ENCODE results near the gene SEPTIN1. TPM values are rescaled to one million over a fixed set of nuclear protein-coding genes. Genes with fewer than 3 reads are reported as not detected.

The SEPTIN1 gene
- total RNA-seq, 1 experiment from 2014 or later, result 3.4 TPM

GRCh38 chr16:30375864-30376263 lies 6.5 kb downstream of the SEPTIN1 start:
- Histone ChIP-seq H3K4me3 (replicated peaks in 1 of 2; ENCODE audit: low read depth in 1 of 2, low read length in 2 of 2) (no peak overlapping the region), H3K4me2 (ENCODE audit: low read length) (no peak overlapping the region), H3K9me3 (ENCODE audit: control insufficient read depth in 1 of 2, insufficient read depth in 1 of 2, low read depth in 1 of 2, low read length in 2 of 2) (no peaks in the 10 kb centered on the region), H3K9me2 (ENCODE audit: insufficient read depth) (no peaks in the 10 kb centered on the region), H3K9ac (ENCODE audit: low read length) (no peak overlapping the region), H3K27ac (ENCODE audit: low read depth, low read length) (no peak overlapping the region; the same call in 1 of the 2 replicates), H2AFZ (ENCODE audit: low read depth, low read length, poor library complexity, severe bottlenecking) (no peak overlapping the region), H4K20me1 (ENCODE audit: insufficient read depth) (no peaks in the 10 kb centered on the region), H3K4me1 (ENCODE audit: control insufficient read depth in 1 of 2, insufficient read depth in 2 of 2, low read length in 2 of 2) (peaks cover 19 to 42% of the 10 kb centered on the region in 2 experiments), H3K79me2 (ENCODE audit: insufficient read depth, low read length) (no peaks in the 10 kb centered on the region), H3K27me3 (ENCODE audit: insufficient read depth, low read length) (no peaks in the 10 kb centered on the region), H3K36me3 (ENCODE audit: control insufficient read depth in 1 of 2, insufficient read depth in 2 of 2, low read length in 2 of 2) (no peaks in the 10 kb centered on the region)
- TF ChIP-seq MAX (IDR thresholded peaks at IDR 0.05), result no peak
- TF ChIP-seq TCF7L2 (IDR thresholded peaks at IDR 0.05; ENCODE audit: borderline replicate concordance, extremely low read depth, insufficient read depth, insufficient read length), result no peak
- no peak for TF ChIP-seq CEBPB (IDR thresholded peaks at IDR 0.05; ENCODE audit: low read depth)
- TF ChIP-seq ZFX (IDR thresholded peaks at IDR 0.05), result no peak
- TF ChIP-seq SRF (IDR thresholded peaks at IDR 0.05; ENCODE audit: low read depth), result no peak
- TF ChIP-seq ZNF274 (IDR thresholded peaks at IDR 0.05; ENCODE audit: low read depth, low read length), result no peak
- no peak for TF ChIP-seq ZBTB33 (IDR thresholded peaks at IDR 0.05; ENCODE audit: extremely low read depth, insufficient replicate concordance, low read length)
- no TSS peak for BruUV-seq (replicated peaks)
- ATAC-seq (no peak), DNase-seq (ENCODE audit: low read depth, low spot score) (no peak)
- intact Hi-C loops (cut with micrococcal nuclease), result no loop called here
- POLR2A ChIA-PET, result interaction anchor here (0.5 kb wide), 1 partner anchor 275 kb away, joined by 4 read pairs; the partner anchor contains the start of gene PRR14
- RAD21 ChIA-PET (ENCODE audit: low non-redundant PET in 1 of 2, low total read pairs in 2 of 2, uncharacterized antibody in 2 of 2, unreplicated experiment in 2 of 2), result no interaction called here
- CTCF ChIA-PET, result no interaction called here

GRCh38 chr16:30374538-30374937 lies 7.8 kb downstream of the SEPTIN1 start, which contains the start of gene MYL11:
Gene MYL11, plus strand, starts transcription at chr16:30374802. Its CDS starts 56 bp downstream, at chr16:30374858.
- H3K4me3 ChIP-seq (replicated peaks in 1 of 2; ENCODE audit: low read depth in 1 of 2, low read length in 2 of 2), result no peak within 1 kb of the TSS
- no peaks in the 10 kb centered on the region for H3K9me2 ChIP-seq (ENCODE audit: insufficient read depth)
- ATAC-seq (no peak), DNase-seq (ENCODE audit: low read depth, low spot score) (no peak)
- no peak within 1 kb of the TSS for H3K4me2 ChIP-seq (ENCODE audit: low read length)
- no peak within 1 kb of the TSS for H2AFZ ChIP-seq (ENCODE audit: low read depth, low read length, poor library complexity, severe bottlenecking)
- ChIA-PET POLR2A (no interaction called here), CTCF (no interaction called here), RAD21 (ENCODE audit: low non-redundant PET in 1 of 2, low total read pairs in 2 of 2, uncharacterized antibody in 2 of 2, unreplicated experiment in 2 of 2) (no interaction called here)
- no peaks in the 10 kb centered on the region for H4K20me1 ChIP-seq (ENCODE audit: insufficient read depth)
- no peaks in the 10 kb centered on the region for H3K36me3 ChIP-seq (ENCODE audit: control insufficient read depth in 1 of 2, insufficient read depth in 2 of 2, low read length in 2 of 2)
- H3K4me1 ChIP-seq (ENCODE audit: control insufficient read depth in 1 of 2, insufficient read depth in 2 of 2, low read length in 2 of 2), result peaks cover 19 to 40% of the 10 kb centered on the region in 2 experiments
- H3K9ac ChIP-seq (ENCODE audit: low read length), result no peak within 1 kb of the TSS
- H3K27ac ChIP-seq (ENCODE audit: low read depth, low read length), result no peak within 1 kb of the TSS
- peaks cover 4% of the 10 kb centered on the region; the same call in 1 of the 2 replicates for H3K79me2 ChIP-seq (ENCODE audit: insufficient read depth, low read length)
- no TSS peak for BruUV-seq (replicated peaks)
- H3K27me3 ChIP-seq (ENCODE audit: insufficient read depth, low read length), result no peaks in the 10 kb centered on the region
- intact Hi-C loops (cut with micrococcal nuclease), result no loop called here
- H3K9me3 ChIP-seq (ENCODE audit: control insufficient read depth in 1 of 2, insufficient read depth in 1 of 2, low read depth in 1 of 2, low read length in 2 of 2), result no peaks in the 10 kb centered on the region
- TF ChIP-seq FOSL1 (IDR thresholded peaks at IDR 0.05; ENCODE audit: low read depth) (no peak), ZFX (IDR thresholded peaks at IDR 0.05) (no peak), CTCF (IDR thresholded peaks at IDR 0.05 in 2 of 3, conservative IDR thresholded peaks at IDR 0.05 in 1 of 3; ENCODE audit: borderline replicate concordance in 1 of 3, insufficient read depth in 1 of 3, low read depth in 2 of 3, low read length in 2 of 3) (no peak), ATF3 (IDR thresholded peaks at IDR 0.05) (no peak), EGR1 (IDR thresholded peaks at IDR 0.05; ENCODE audit: low read depth) (no peak), TCF7L2 (IDR thresholded peaks at IDR 0.05; ENCODE audit: borderline replicate concordance, extremely low read depth, insufficient read depth, insufficient read length) (no peak), SP1 (IDR thresholded peaks at IDR 0.05; ENCODE audit: low read depth) (no peak), MAX (IDR thresholded peaks at IDR 0.05) (no peak)

Measured in HCT116 (cell line).